ENCODE measurements around the gene GPR108.

Gene GPR108

DNA sequence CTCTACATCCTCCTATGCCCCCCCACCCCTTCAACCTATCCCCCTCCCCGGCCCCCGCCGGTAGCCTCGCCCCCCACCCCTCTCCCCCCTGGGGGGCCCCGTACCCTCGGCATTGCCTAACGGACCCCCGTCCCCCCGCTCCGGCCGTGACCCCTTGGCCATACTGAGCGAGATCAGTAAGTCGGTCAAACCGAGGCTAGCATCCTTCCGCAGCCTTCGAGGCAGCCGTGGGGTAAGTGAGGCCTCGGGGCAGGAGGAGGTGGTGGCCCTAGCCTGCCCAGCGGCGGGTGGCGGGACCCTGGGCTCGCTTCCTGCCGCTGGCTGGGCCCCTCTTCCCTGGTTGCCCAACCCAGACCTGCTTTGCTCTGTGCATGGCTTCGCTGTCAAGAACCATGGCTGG, 8.6 kb upstream of the GPR108 start:
- ChIA-PET POLR2A (interaction anchor here (0.6 kb wide), 1 partner anchor 18 kb away, joined by 5 read pairs; no protein-coding TSS in a partner anchor), CTCF (no interaction called here)
- Histone ChIP-seq H3K4me3 (ENCODE audit: low read depth, low read length) (no peak overlapping the region), H3K36me3 (ENCODE audit: control insufficient read depth in 2 of 2, insufficient read depth in 1 of 2, low read length in 2 of 2) (peaks cover 43 to 65% of the 10 kb centered on the region in 2 experiments), H3K27ac (ENCODE audit: extremely low read depth, low read depth, low read length) (no peak overlapping the region), H3K9me3 (ENCODE audit: control insufficient read depth, insufficient read depth, low read depth, low read length) (no peaks in the 10 kb centered on the region), H3K4me1 (ENCODE audit: control insufficient read depth, insufficient read depth, low read length) (peaks cover 25% of the 10 kb centered on the region)
- TF ChIP-seq, protein P1, sequence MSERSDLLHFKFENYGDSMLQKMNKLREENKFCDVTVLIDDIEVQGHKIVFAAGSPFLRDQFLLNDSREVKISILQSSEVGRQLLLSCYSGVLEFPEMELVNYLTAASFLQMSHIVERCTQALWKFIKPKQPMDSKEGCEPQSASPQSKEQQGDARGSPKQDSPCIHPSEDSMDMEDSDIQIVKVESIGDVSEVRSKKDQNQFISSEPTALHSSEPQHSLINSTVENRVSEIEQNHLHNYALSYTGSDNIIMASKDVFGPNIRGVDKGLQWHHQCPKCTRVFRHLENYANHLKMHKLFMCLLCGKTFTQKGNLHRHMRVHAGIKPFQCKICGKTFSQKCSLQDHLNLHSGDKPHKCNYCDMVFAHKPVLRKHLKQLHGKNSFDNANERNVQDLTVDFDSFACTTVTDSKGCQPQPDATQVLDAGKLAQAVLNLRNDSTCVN (tag by site-specific recombination; optimal IDR thresholded peaks at IDR 0.05), result no peak
- no peak for TF ChIP-seq ZNF202 (tag by site-specific recombination; IDR thresholded peaks at IDR 0.05; ENCODE audit: borderline replicate concordance)
- TF ChIP-seq ZNF324 (tag by site-specific recombination; IDR thresholded peaks at IDR 0.05), result no peak
- no peak for TF ChIP-seq ZIC2 (tag by site-specific recombination; IDR thresholded peaks at IDR 0.05)
- TF ChIP-seq KLF16 (tag by site-specific recombination; IDR thresholded peaks at IDR 0.05), result no peak
- no peak for TF ChIP-seq ZNF394 (tag by site-specific recombination; IDR thresholded peaks at IDR 0.05; ENCODE audit: borderline replicate concordance)

DNA sequence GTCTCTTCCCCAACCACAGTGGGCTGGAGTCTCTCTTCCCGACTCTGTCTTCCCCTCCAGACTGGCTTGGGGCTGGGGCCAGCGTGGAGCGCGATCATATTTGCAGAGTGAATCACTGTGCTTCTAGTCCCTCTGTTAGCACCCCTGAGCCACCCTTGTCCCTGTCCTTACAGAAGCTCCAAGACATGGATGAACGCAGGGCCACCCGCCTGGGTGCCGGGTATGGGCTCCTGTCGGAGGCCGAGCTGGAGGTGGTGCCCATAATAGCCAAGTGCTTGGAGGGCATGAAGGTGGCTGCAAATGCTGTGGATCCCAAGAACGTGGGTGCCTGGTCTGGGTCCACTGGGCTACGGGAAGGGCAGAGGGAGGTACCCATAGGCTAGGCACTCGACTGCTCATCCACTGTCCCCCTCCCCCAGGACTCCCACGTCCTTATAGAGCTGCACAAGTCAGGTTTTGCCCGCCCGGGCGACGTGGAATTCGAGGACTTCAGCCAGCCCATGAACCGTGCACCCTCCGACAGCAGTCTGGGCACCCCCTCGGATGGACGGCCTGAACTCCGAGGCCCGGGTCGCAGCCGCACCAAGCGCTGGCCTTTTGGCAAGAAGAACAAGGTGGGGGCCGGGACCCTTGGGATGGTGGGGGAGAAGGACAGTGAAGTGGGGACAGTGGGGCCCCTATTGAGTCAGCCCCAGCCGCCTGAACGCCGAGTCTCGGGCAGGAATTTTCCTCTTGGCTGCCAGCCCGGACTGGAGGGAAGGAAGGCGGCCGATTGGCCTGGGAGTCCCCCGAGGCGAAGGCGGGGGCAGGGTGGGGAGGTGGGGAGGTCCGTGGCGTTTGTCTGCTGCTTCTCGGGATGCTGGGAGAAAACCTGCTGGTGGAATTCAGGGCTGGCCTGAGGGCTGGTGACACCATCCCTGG, 7.3 kb upstream of the GPR108 start:
- Histone ChIP-seq H3K4me3 (ENCODE audit: low read depth, low read length) (0 out of 2 replicates have a peak overlapping the region, but pooled peaks have one; percentile 0), H3K4me1 (ENCODE audit: control insufficient read depth, insufficient read depth, low read length) (peaks cover 25% of the 10 kb centered on the region), H3K9me3 (ENCODE audit: control insufficient read depth, insufficient read depth, low read depth, low read length) (no peaks in the 10 kb centered on the region), H3K27ac (ENCODE audit: extremely low read depth, low read depth, low read length) (peak overlapping the region; percentile 74), H3K36me3 (ENCODE audit: control insufficient read depth in 2 of 2, insufficient read depth in 1 of 2, low read length in 2 of 2) (peaks cover 38 to 55% of the 10 kb centered on the region in 2 experiments)
- POLR2A ChIA-PET, result interaction anchor here (0.8 to 2.4 kb wide), 2 partner anchors 22 to 119 kb away, joined by 3 to 11 read pairs; partner anchors contain the start of gene SH2D3A
- CTCF ChIA-PET, result interaction anchor here (0.6 to 1.5 kb wide), 3 partner anchors 8 to 266 kb away, joined by 3 to 4 read pairs (median 3); no protein-coding TSS in a partner anchor
- TF ChIP-seq ZNF544 (tag by site-specific recombination; IDR thresholded peaks at IDR 0.05) (no peak), ZNF121 (tag by site-specific recombination; IDR thresholded peaks at IDR 0.05) (no peak), KLF10 (tag by site-specific recombination; IDR thresholded peaks at IDR 0.05) (peak; percentile 69; the same call in 1 of the 2 replicates), SP7 (tag by site-specific recombination; IDR thresholded peaks at IDR 0.05) (peak; percentile 83), PRDM1 (tag by site-specific recombination; IDR thresholded peaks at IDR 0.05) (peak; percentile 54), KLF8 (tag by site-specific recombination; IDR thresholded peaks at IDR 0.05) (peak; percentile 77), ZBTB1 (tag by site-specific recombination; IDR thresholded peaks at IDR 0.05) (no peak), ZNF423 (tag by site-specific recombination; IDR thresholded peaks at IDR 0.05) (peak; percentile 33; the same call in 1 of the 2 replicates), ZNF600 (tag by site-specific recombination; IDR thresholded peaks at IDR 0.05) (peak; percentile 80), ZNF501 (tag by site-specific recombination; IDR thresholded peaks at IDR 0.05) (no peak), ZSCAN23 (tag by site-specific recombination; IDR thresholded peaks at IDR 0.05) (0 out of 2 replicates have a peak, but pooled peaks have one; percentile 35), ZNF366 (tag by site-specific recombination; conservative IDR thresholded peaks at IDR 0.05) (peak; percentile 91), GLIS2 (tag by site-specific recombination; IDR thresholded peaks at IDR 0.05) (peak; percentile 66), IKZF3 (tag by site-specific recombination; IDR thresholded peaks at IDR 0.05) (peak; percentile 88)
- TF ChIP-seq, protein P2, sequence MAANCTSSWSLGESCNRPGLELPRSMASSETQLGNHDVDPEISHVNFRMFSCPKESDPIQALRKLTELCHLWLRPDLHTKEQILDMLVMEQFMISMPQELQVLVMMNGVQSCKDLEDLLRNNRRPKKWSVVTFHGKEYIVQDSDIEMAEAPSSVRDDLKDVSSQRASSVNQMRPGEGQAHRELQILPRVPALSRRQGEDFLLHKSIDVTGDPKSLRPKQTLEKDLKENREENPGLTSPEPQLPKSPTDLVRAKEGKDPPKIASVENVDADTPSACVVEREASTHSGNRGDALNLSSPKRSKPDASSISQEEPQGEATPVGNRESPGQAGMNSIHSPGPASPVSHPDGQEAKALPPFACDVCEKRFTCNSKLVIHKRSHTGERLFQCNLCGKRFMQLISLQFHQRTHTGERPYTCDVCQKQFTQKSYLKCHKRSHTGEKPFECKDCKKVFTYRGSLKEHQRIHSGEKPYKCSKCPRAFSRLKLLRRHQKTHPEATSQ (tag by site-specific recombination; IDR thresholded peaks at IDR 0.05), result no peak
- TF ChIP-seq, protein P3, sequence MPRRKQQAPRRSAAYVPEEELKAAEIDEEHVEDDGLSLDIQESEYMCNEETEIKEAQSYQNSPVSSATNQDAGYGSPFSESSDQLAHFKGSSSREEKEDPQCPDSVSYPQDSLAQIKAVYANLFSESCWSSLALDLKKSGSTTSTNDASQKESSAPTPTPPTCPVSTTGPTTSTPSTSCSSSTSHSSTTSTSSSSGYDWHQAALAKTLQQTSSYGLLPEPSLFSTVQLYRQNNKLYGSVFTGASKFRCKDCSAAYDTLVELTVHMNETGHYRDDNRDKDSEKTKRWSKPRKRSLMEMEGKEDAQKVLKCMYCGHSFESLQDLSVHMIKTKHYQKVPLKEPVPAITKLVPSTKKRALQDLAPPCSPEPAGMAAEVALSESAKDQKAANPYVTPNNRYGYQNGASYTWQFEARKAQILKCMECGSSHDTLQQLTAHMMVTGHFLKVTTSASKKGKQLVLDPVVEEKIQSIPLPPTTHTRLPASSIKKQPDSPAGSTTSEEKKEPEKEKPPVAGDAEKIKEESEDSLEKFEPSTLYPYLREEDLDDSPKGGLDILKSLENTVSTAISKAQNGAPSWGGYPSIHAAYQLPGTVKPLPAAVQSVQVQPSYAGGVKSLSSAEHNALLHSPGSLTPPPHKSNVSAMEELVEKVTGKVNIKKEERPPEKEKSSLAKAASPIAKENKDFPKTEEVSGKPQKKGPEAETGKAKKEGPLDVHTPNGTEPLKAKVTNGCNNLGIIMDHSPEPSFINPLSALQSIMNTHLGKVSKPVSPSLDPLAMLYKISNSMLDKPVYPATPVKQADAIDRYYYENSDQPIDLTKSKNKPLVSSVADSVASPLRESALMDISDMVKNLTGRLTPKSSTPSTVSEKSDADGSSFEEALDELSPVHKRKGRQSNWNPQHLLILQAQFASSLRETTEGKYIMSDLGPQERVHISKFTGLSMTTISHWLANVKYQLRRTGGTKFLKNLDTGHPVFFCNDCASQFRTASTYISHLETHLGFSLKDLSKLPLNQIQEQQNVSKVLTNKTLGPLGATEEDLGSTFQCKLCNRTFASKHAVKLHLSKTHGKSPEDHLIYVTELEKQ (tag by site-specific recombination; IDR thresholded peaks at IDR 0.05; ENCODE audit: borderline replicate concordance), result peak; percentile 13; the same call in 1 of the 2 replicates
- TF ChIP-seq, protein P4, sequence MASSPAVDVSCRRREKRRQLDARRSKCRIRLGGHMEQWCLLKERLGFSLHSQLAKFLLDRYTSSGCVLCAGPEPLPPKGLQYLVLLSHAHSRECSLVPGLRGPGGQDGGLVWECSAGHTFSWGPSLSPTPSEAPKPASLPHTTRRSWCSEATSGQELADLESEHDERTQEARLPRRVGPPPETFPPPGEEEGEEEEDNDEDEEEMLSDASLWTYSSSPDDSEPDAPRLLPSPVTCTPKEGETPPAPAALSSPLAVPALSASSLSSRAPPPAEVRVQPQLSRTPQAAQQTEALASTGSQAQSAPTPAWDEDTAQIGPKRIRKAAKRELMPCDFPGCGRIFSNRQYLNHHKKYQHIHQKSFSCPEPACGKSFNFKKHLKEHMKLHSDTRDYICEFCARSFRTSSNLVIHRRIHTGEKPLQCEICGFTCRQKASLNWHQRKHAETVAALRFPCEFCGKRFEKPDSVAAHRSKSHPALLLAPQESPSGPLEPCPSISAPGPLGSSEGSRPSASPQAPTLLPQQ (tag by site-specific recombination; IDR thresholded peaks at IDR 0.05), result peak; percentile 98
- TF ChIP-seq, protein P5, sequence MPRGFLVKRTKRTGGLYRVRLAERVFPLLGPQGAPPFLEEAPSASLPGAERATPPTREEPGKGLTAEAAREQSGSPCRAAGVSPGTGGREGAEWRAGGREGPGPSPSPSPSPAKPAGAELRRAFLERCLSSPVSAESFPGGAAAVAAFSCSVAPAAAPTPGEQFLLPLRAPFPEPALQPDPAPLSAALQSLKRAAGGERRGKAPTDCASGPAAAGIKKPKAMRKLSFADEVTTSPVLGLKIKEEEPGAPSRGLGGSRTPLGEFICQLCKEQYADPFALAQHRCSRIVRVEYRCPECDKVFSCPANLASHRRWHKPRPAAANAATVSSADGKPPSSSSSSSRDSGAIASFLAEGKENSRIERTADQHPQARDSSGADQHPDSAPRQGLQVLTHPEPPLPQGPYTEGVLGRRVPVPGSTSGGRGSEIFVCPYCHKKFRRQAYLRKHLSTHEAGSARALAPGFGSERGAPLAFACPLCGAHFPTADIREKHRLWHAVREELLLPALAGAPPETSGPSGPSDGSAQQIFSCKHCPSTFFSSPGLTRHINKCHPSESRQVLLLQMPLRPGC (tag by site-specific recombination; IDR thresholded peaks at IDR 0.05), result peak; percentile 67

All from HEK293 (cell line).